Panc1 (cell line): ENCODE data around the gene RASGEF1B.
"Not testable (repeated sequence)": the region's sequence is repeated elsewhere in the genome, so short reads cannot be mapped to it uniquely, and the experiment has no call there.

Source experiments
- CTCF ChIP-seq: fragments of 450-650 bp; IDR thresholded peaks from 2 replicates; pipeline ENCODE4 v1.5.1; 2017; ENCODE audit warnings: mild to moderate bottlenecking
- POLR2AphosphoS5 ChIP-seq: IDR thresholded peaks from 2 replicates; pipeline ENCODE4 v1.6.1; 2012; ENCODE audit warnings: mild to moderate bottlenecking, low read depth, low read length, moderate library complexity
- SIN3A ChIP-seq: IDR thresholded peaks from 2 replicates; pipeline ENCODE4 v1.6.1; 2012; ENCODE audit warnings: low read depth, mild to moderate bottlenecking, low read length, moderate library complexity, borderline replicate concordance; ENCODE audit not compliant: insufficient read depth

DNA sequence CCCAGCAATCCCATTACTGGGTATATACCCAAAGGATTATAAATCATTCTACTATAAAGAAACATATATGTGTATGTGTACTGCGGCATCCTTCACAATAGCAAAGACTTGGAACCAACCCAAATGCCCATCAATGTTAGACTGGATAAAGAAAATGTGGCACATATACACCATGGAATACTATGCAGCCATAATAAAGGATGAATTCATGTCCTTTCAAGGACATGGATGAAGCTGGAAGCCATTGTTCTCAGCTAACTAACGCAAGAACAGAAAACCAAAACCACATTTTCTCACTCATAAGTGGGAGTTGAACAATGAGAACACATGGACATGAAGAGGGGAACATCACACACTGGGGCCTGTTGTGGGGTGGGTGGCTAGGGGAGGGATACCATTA, 7.9 kb upstream of the RASGEF1B start:
- not testable (repeated sequence) for TF ChIP-seq CTCF, SIN3A, POLR2AphosphoS5
